GM21360 (cell line): ENCODE measurements around the gene VPS18.

Experiments used
- ATAC-seq: cut with Tn5 transposase; IDR thresholded peaks from one replicate; pipeline ENCODE4 v1.9.1; 2021; ENCODE audit warnings: mild to moderate bottlenecking, moderate library complexity; ENCODE audit not compliant: unreplicated experiment

VPS18 gene

GRCh38 chr15:40934457-40934856 lies 40.2 kb downstream of the VPS18 start:
- no peak for ATAC-seq

GRCh38 chr15:40936234-40936708 lies 42.0 kb downstream of the VPS18 start:
- ATAC-seq: no peak

- ATAC-seq: no peak
These were observed 42.7 kb downstream of the VPS18 start for GRCh38 chr15:40936709-40937666.

GRCh38 chr15:40937762-40938535 lies 43.7 kb downstream of the VPS18 start:
- ATAC-seq: no peak

GRCh38 chr15:40938536-40938870 lies 44.3 kb downstream of the VPS18 start:
- no peak for ATAC-seq

DNA sequence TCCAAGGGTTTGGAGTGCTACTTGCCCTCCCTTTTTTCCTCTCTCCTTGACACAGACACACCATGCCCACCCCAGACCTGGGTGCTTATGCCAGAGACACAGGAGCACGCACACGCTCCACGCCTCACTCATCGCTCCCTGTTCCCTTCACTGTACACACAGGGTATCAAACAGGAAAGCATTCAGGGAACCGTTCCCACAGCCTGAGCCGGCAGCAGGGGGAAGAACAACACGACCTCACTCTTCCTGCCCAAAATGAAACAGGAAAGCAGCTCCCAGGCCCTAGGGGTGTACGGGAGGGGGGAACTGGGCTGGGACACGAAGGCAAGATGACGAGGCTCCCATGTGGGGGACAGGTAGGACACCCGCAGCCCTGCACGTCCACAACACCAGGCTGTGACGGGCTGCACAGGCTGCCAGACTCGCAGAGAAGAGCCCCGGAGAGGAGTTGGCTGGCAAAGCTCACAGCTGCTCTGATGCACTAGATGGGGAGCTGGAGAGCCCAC lies 46.1 kb downstream of the VPS18 start:
- no peak for ATAC-seq

DNA sequence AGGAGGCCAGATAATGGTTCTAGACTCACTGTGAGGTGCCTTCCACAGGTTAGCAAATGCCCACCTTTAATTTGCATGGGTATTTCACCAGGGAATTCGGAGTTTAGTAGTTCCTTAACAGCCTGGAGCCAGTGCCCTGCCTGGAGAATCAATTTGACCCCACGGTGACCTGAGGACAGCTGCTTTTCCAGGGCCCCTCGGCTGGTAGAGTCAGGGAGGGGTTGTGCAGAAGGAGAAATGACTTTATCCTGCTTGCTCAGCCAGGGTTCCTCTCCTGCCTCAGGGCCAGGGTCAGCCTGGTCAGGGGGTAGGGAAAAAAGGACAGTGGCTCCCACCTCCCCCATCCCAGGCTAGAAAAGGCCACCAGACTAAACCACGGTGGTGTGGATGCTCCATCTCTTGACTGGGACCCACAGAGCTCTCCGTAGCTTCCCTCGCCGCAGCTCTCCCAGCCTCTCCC lies 46.8 kb downstream of the VPS18 start:
- no peak for ATAC-seq

DNA sequence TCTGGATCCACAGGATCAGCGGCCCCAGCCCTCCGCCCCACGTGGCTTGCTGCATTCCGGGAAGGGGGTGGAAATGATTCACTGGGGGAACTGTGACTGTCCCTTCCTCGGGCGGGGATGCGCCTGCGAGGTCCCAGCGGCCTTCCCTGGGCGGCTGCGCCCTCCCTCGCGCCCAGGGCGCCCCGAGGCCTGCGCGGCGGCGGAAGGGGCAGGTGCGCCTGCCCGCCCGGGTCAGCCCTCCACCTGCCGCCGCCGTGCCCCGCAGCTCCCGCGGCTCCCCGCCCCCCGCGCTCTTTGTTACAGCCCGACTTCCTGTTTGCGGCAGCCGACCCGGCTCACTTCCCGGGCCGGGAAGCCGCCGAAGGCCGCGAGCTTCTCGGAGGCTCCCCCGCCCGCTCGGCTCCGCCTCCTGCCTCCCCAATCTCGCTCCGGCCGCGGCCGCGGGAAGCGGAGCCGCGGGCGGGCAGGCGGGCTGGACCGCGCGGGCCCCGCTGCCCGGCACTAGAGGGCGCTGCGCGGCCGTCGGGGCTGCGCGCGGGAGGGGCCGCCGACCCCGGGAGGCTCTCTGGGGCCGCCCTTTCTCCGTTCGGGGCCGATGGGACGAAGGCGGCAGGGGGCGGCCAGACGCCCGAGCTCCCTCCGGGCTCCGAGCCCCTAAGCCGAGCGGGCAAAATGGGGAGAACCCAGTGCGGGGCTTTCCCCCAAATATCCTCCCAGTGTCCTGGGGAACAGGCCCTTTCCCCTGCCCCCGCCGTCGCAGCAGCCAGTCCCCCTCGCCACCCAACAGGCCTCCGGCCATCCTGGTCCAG lies 47.5 kb downstream of the VPS18 start:
- peak; percentile 58 for ATAC-seq

DNA sequence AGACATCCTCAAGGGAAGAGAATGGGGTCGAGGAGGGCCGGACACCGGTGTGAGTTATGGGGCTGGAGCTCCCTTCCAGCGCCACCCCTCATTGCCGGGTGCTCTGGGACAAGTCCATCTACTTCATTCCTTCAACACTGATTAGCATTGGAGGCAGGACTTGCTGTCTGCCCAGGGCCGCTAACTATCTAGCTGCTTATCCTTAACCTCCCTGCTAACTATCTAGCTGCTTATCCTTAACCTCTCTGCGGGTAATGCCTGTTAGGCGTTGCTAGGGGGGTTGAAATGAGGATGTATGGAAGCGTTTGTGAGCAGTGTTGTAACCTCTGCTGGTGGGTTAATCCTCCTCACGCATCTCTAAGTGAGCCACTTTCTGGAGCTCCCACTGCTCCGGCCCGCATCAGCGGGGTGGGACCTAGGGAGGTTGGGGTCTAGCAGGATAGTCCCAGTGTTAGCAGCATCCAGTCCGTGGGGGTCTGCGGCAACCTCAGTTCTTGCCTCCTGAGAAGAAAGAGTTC lies 48.1 kb downstream of the VPS18 start:
- peak; percentile 10 for ATAC-seq

DNA sequence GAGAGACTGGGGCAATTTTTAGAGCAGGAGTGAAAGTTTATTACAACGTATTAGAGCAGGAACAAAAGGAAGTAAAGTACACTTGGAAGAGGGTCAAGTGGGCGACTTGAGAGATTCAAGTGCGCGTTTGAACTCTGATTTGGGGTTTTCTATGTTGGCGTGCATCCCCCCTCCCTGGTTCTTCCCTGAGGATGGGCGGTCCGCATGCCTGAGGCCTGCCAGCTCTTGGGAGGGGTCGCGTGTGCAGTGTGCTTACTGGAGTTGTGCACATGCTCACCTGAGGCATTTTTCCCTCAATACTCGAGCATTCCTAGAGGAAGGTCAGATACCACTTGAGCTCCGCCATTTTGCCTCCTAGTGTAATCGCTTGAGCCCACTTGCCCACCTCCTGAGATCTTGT lies 48.6 kb downstream of the VPS18 start:
- no peak for ATAC-seq

DNA sequence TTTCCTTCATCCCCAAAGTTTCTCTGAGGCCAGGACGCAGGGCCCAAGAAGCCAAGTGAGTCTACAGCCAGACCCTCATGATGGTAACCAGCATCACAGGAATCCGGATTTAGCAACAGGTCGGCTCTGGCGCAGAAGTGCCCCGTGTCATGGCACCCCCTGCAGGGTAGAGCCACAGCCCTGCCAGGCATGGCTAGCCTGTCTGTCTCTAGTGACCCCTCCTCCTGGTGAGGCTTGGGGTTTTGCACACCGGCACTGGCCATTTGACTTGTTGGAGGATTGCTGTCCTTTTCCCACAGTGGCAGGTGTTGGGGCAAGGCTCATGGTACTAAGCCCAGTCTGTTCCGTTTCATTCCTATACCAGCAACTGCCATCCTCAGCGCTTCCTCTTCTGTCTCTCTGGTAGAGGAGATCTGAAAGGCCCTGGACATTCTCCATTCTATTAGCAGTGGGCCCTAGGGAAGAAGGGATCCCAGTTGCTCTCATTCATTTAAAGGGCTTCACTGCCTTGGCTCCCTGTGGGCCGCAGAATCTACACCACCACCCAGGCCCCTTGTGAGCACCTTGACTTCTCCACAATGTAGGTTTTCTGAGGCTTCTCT lies 49.6 kb downstream of the VPS18 start:
- ATAC-seq: no peak

- ATAC-seq: no peak
These were observed 50.5 kb downstream of the VPS18 start for GRCh38 chr15:40944510-40945296.

- ATAC-seq: no peak
These were observed 54.6 kb downstream of the VPS18 start for GRCh38 chr15:40948706-40949473.

GRCh38 chr15:40949756-40950207 lies 55.5 kb downstream of the VPS18 start:
- no peak for ATAC-seq

GRCh38 chr15:40951764-40952163 lies 57.5 kb downstream of the VPS18 start:
- ATAC-seq: no peak

DNA sequence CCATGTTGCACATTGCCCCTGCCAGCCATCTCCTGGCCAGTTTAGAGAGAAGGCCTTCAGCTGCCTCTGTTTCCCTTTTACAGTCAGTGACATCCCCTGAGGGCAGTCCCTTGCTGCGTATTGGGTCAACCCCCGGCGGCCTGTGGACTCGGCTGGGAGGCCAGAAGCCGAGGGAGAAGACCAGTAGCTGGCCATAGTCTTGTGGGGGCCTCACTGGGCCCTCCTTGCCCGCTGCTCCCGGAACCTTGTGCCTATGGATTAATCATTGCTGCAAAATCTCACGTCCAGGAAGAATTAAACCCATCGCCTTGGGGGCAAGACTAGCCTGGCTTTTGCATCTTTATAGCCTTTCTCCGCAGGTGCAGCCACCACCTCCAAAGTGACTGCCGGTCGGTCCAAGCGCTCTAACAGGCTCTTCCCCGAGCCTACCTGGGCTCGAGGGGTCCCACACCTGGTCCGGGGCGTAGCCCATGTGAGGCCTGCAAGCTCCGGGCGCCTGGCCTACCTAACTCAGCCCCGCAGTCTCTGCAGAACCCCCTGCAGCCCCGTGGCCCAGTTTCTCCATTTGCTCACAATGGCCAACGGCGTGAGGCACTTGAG lies 58.2 kb downstream of the VPS18 start:
- ATAC-seq: no peak

GRCh38 chr15:40952901-40953712 lies 58.9 kb downstream of the VPS18 start, which contains the start of gene CHAC1:
Gene CHAC1 (plus strand): TSS chr15:40953471. CDS start chr15:40953584, 113 bp downstream.
- ATAC-seq: peak; percentile 83
